CD4-positive, alpha-beta T cell treated with Interleukin-1 beta for 1 hour (primary cell): ENCODE data around the gene ICAM3.
"Not testable (repeated sequence)": the region's sequence is repeated elsewhere in the genome, so short reads cannot be mapped to it uniquely, and the experiment has no call there.

ENCODE experiments used
- DNase-seq, 2 donors: peaks; one replicate each; pipeline ENCODE4 v3.0.0-alpha.2; 2020 to 2022

ICAM3 gene, protein sequence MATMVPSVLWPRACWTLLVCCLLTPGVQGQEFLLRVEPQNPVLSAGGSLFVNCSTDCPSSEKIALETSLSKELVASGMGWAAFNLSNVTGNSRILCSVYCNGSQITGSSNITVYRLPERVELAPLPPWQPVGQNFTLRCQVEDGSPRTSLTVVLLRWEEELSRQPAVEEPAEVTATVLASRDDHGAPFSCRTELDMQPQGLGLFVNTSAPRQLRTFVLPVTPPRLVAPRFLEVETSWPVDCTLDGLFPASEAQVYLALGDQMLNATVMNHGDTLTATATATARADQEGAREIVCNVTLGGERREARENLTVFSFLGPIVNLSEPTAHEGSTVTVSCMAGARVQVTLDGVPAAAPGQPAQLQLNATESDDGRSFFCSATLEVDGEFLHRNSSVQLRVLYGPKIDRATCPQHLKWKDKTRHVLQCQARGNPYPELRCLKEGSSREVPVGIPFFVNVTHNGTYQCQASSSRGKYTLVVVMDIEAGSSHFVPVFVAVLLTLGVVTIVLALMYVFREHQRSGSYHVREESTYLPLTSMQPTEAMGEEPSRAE

DNA sequence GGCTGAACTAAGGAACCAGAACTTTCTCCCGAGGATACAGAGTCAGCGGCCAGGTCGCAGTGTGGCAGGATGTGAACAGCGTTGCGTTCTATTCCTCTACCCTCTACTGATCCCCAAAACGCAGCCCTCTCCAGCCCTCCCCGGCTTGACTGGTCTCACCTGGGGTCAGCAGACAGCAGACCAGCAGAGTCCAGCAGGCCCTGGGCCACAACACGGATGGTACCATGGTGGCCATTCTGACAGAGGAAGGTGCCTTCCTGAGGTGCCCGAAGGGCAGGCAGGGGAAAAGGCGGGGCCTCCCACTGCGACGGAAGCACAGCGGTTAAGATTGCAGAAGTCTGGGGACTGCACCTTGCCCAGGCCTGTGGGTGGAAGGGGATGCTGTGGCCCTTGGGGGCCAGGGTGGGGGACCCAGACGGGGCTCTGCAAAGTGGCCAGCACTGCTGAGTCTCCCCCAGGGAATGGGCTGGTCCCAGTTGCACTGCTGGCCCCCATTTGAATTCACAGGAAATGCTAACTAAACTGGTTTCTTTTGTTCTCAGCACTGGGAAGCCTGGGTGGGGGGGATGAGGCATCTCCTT, at the start of gene ICAM3:
Gene ICAM3, minus strand, starts transcription at position 245 of the 581 bp plus-strand sequence. Its CDS starts 10 bp downstream, at position 235.
- DNase-seq, result peak; percentile 61 to 68

DNA sequence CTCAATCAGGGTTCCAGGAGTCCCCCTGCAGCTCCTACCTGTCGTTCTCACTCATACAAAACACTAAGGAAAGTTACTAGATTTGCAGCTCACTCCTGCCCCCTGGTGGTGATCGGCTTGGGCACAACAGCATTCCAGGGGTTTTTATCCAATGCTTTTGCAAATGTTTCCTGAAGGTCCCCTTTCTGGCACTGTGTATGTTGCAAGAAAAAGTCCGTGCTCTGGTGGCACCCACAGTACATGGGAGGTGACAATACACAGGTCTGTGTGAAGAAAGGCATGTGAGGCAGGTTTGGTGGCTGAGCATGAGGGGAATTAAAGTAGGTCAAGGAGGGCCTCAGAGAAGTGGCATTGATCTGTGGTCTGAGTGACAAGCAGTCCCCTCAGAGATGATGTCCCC, 49.5 kb upstream of the ICAM3 start:
- DNase-seq, result peak; percentile 77 to 82

GRCh38 chr19:10384580-10384979, 45.2 kb upstream of the ICAM3 start:
- no peak for DNase-seq

DNA sequence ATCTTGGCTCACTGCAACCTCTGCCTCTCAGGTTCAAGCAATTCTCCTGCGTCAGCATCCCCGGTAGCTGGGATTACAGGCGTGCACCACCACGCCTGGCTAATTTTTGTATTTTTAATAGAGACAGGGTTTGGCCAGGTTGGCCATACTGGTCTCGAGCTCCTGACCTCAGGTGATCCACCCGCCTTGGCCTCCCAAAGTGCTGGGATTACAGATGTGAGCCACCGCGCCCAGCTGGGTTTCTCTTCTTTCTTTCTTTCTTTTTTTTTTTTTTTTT, 43.7 kb upstream of the ICAM3 start:
- DNase-seq, result not testable (repeated sequence)

GRCh38 chr19:10380313-10381102, 41.1 kb upstream of the ICAM3 start, which contains the start of gene TYK2:
Gene TYK2 (minus strand): TSS chr19:10380572. CDS start chr19:10378406, 2,166 bp downstream.
- DNase-seq, result peak; percentile 98

DNA sequence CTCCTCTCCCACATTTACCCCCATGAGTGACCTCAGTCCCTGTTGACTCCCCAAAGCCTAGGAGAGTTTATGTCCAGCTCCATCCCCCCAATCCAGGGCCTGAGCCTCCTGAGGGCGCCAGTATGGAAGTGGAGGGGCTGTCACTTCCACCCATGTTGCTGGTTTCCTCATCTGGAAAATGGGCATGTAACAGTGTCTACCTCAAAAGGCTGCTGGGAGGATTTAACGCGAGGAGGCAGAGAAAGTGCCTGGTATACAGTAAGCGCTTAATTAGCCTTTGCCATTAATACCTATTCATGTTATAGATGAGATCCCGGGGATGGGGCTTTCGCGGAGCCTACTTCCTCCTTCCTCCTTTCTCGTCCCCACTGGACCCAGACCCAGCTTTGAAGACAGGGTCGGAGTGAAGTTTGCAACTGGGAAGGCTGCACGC, 40.5 kb upstream of the ICAM3 start:
- no peak for DNase-seq

DNA sequence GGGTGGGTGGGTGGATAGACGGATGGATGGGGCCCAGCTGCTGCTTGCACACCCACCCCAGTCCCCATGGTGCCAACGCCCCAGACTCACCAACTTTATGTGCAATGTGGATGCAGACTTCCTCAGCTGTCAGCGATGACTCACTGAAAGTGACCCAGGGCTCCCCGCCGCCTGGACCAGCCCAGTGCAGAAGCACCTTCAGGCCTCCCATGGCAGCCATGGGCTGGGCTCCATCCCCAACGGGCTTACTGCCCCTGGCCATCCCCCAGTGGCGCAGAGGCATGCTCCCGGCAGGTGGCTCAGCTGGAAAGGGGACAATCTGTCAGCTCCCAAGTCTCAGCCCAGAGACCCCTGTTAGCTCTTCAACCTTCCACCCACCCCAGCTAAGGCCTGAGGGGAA, 38.7 kb upstream of the ICAM3 start:
- DNase-seq, result no peak

DNA sequence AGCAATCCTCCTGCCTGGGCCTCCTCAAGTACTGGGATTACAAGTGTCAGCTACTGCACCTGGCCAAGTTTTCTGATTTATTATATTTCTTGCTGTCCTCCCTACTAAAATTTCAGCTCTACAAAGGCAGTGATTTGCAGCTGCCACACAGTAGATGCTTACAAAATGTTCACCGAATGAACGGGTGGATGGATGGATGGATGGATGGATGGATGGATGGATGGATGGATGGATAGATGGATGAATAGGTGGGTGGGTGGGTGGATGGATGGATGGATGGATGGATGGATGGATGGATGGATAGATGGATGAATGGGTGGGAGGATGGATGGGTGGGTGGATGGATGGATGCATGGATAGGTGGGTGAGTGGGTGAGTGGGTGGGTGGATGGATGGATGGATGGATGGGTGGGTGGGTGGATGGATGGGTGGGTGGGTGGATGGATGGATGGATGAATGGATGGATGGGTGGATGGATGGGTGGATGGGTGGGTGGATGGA, 37.8 kb upstream of the ICAM3 start:
- DNase-seq, result not testable (repeated sequence)

DNA sequence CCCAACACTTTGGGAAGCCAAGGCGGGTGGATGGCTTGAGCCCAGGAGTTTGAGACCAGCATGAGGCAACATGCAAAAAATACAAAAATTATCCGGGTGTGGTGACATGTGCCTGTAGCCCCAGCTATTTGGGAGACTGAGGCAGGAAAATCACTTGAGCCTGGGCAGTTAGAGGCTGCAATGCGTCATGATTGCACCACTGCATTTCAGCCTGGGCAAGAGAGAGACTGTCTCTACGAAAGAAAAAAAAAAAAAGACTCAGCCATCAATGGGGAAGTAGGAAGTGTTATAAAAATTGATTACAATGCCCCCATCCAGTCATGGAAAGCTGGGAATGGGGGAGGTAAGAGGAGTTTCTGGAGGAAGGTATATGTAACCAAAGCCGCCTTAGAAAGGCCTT, 35.5 kb upstream of the ICAM3 start:
- no peak for DNase-seq

- DNase-seq, result peak in 1 of 2 donors; percentile 58
These were observed 33.3 kb upstream of the ICAM3 start for GRCh38 chr19:10372690-10373089.

DNA sequence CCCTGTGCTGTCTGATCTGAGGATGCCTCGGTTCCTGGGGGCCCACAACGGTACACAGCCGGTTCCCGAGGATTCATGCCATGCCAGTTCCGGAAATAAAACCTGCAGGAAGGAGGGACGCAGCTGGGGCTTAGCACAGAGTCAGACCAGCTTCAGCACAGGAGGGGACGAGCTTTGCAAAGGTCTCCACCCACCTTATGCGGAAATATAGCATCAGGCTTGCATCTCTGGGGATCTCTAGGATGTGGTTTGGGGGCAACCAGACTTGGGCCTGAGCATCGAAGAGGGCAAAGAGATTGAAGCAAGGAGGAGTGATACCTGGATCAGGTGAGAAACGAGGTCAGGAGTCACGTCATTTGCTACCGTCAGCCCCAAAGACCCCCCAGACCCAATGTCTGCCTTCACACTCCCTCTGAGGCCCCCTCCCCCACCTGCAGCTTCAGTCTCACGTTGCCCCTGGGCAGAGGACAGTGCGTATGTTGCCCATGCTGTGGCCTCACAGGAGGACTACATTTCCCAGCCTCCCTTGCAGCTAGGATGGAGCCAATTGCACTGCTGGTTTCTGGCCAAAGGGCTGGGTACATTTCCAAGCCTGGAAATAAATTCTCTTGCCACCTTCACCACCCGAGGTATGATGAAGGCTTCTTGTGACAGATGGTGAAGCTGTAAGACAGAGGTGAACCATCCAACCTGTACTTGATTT, 28.8 kb upstream of the ICAM3 start:
- no peak for DNase-seq

GRCh38 chr19:10366950-10367512, 27.6 kb upstream of the ICAM3 start:
- not testable (repeated sequence) for DNase-seq

DNA sequence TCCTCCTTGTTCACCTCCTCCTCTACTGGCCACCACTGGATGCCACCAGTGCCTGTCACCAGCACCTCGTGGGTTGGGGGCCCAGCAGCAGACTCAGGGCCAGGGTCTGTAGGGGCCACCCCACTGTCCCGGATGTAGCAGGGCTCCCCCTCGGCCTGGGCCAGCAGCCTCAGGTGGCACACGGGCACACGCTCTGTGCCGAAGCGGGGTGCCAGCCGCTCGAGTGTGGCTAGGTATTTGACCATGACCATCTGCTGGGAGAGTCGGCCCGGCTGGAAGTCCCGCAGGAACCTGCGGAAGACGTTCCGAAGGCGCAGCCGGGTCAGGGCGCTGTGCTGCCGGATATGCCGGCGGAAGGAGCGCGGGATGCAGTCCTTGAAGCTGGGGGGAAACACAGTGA, 26.1 kb upstream of the ICAM3 start:
- no peak for DNase-seq

- DNase-seq, result no peak
These were observed 25.2 kb upstream of the ICAM3 start for GRCh38 chr19:10364644-10365043.

GRCh38 chr19:10363789-10364281, 24.4 kb upstream of the ICAM3 start:
- no peak for DNase-seq

DNA sequence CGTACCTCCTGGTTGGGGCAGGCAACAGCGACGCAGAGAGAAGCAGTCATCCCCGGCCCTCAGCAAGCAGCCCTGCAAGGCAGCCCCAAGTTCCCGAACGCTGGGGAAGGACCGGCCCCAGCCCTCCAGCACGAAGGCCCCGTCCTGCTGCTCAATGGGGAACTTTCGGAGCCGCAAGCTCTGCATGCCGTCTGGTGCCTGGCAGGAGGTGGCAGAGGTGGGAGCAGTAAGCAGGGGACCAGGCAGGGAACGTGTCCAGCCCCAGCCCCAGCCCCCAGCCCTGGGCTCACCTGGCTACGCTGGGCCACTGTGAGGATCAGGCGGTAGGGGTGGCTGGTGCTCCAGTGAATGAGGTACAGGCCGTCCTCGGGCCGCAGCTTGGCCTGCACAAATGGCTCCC, 22.8 kb upstream of the ICAM3 start:
- DNase-seq, result no peak

GRCh38 chr19:10361569-10362011, 22.2 kb upstream of the ICAM3 start:
- DNase-seq, result no peak

GRCh38 chr19:10356431-10356830, 17.0 kb upstream of the ICAM3 start:
- no peak for DNase-seq

DNA sequence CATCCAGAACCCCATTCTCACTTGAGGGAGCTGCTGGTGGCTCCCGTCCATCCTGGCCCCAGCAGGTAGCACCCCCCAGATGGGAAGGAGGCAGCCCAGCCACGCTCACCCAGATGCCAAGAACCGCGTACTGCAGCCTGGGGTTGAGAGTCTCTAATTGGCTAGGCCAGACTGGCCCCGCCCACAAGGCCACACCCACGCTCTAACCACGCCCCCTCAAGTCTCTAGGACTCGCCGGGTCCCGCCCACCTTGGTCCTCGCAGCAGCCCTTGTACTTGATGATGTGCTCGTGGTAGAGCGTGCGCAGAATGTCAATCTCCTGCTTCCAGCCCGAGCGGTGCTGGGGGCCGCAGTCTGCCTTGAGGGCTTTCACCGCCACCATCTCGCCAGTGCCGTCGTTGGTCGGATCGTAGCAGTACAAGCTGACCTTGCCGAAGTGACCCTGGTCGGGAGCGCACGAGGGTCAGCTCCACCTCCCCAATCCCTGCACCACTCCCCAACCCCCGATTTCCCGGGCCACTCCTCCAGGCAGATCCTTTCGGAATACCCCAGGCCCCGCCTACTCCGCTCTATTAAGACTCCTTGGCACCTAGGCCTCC, 14.5 kb upstream of the ICAM3 start:
- peak; percentile 36 to 39 for DNase-seq

DNA sequence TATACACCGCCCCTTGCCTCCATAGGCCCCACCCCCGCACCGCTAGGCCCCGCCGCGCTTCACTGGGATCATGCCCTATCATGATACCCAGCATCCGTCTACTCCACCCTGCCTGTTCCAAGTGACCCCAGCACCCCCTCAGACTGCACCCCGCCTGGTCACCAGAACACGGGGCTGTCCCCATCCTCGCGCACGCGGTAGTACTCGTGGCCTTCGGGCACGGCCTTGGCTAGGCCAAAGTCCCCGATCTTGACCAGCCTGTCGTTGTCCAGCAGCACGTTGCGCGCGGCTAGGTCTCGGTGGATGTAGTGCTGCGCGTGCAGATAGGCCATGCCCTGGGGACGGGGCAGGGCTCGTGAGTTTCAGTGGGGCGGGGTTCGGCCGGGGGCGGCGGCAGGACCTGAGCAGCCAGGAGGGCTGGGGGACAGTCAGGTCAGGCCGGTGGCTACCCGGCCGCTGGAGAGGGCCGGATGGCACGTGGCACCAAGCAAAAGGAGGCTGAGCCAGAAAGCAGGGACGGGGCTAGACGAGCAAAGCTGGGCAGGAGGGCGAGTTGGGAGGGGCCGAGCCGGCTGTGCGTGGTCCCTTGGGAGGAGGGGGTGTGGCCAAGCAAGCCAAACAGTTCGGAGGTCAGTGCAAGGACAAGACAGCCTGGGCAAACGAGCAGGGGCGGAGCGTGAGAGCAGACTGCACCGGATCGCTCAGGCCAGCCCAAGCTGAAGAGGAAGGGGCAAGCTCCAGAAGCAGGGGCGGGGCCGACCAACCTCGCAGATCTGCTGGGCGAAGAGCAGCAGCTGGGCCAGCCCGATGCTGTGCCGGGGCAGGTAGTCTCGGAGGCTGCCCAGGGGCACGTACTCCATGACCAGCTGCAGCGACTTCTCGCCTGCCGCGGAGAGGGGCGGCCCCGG, 13.6 kb upstream of the ICAM3 start:
- DNase-seq, result no peak
